ENCODE data around the gene SNX13.
A peak's percentile ranks its signal among the peaks of the same experiment; 100 is the strongest.

The SNX13 gene

DNA sequence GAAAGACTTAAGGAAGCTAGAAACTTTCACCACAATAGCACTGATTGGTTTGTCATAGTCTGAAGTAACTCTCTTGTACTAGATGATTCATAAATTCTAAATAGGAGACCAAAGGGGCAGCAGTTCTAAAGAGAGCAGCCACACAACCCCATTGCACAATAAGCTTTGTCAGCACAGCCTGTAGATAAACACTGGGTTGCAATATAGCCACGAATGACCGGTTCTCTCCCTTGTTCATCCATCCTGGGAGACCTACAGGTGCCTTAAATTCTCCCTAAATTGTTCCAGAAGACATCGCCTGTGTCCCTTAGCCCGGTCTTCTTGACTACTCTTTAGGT is 167.0 kb downstream of the SNX13 start:
- no peak for DNase-seq

- DNase-seq, result no peak
Observed at GRCh38 chr7:17772581-17773288, 167.6 kb downstream of the SNX13 start.

DNA sequence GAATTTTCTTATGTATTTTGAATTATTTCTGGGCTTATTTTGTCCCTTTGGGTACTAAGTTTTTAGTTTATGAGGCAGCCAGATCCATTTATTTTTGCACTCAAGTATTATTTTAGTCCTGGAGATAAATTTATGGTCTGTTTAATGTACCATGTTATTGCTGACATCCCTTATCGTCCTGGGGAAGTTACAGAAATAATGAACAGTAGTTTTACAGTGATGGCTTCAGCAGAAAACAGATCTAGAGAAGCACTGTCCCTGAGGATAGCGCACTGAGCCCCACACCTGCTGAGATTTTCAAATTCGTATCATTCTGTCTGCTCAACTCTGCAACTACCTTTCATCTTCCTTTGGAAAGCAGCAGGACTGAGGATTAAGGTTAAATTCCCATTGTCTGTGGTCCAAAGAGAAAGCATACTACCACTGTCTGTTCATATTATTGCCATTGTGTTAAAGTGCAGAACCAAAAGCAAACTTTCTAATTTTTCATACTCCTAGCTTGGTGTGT is 168.3 kb downstream of the SNX13 start:
- no peak for DNase-seq

GRCh38 chr7:17770710-17771375 is 169.5 kb downstream of the SNX13 start:
- DNase-seq, result no peak

DNA sequence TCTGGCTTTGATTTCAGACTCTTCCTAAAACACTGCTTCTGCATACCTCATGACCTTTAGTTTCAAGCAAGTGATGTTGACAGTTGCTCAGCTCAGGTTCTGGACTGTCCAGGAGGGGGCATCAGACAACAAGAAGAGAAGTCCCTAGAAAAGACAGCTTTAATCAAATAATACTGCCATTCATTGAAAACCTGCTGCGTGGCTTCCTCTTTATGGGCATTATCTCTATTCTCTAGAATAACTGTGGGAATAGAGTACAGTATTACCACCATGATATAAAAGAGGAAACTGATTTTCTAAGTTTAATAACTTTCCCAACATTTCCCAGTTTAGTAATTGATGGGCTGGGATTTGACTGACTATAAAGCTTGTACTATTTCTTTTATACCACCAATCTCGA is 170.4 kb downstream of the SNX13 start:
- peak; percentile 59 for DNase-seq

DNA sequence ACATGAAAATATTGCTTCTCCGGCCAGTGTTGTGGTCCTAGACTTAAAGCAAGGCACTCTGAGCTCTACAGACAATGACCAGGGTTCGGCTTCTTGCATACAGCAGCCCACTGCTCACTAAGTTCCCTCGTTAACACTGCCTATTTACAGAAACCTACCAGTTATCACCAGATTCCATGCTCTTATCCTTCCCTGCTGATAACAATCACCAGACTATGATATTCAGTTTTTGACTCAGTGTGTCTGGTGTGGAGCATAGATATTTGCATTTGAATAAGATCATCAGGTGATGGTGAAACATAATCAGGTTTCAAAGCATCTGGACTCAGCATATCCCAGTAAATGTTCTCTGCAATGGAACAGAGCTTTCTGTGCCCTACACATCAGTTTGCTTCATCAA is 182.3 kb downstream of the SNX13 start:
- no peak for DNase-seq

GRCh38 chr7:17746020-17746530 is 194.2 kb downstream of the SNX13 start:
- DNase-seq, result no peak

GRCh38 chr7:17745610-17746009 is 194.7 kb downstream of the SNX13 start:
- no peak for DNase-seq

GRCh38 chr7:17743316-17743715 is 197.0 kb downstream of the SNX13 start:
- no peak for DNase-seq

GRCh38 chr7:17741426-17741825 is 198.9 kb downstream of the SNX13 start:
- DNase-seq, result no peak

Measured in CD4-positive, alpha-beta T cell treated with Interleukin-17A for 1 hour (primary cell).